H9 (cell line): ENCODE data around the gene HTR2A. TPM values are rescaled to one million over a fixed set of nuclear protein-coding genes. Genes with fewer than 3 reads are reported as not detected.

Source experiments
- DNase-seq: peaks from one replicate; pipeline ENCODE4 v3.0.0-alpha.2; 2017
- H2AFZ ChIP-seq: one replicate; pipeline ENCODE4 v1.6.1; 2013; ENCODE audit warnings: mild to moderate bottlenecking, low read length, control low read depth, moderate library complexity
- H2AK5ac ChIP-seq: 2 replicates; pipeline ENCODE4 v1.6.1; 2013; ENCODE audit warnings: low read length, control low read depth, mixed read lengths; ENCODE audit not compliant: insufficient read length
- H2BK120ac ChIP-seq: one replicate; pipeline ENCODE4 v1.6.1; 2013; ENCODE audit warnings: low read depth, mild to moderate bottlenecking, low read length, control low read depth, inconsistent platforms; ENCODE audit not compliant: poor library complexity, severe bottlenecking
- H2BK12ac ChIP-seq: 2 replicates; pipeline ENCODE4 v1.6.1; 2013; ENCODE audit warnings: low read length, control low read depth, mixed read lengths, low read depth; ENCODE audit not compliant: insufficient read length
- H2BK15ac ChIP-seq: 2 replicates; pipeline ENCODE4 v1.6.1; 2013; ENCODE audit warnings: low read depth, low read length, control low read depth
- H2BK20ac ChIP-seq: one replicate; pipeline ENCODE4 v1.6.1; 2013; ENCODE audit warnings: low read depth, mild to moderate bottlenecking, low read length, control low read depth, inconsistent platforms; ENCODE audit not compliant: poor library complexity, severe bottlenecking
- H2BK5ac ChIP-seq: 2 replicates; pipeline ENCODE4 v1.6.1; 2013; ENCODE audit warnings: low read length, control low read depth, mixed read lengths; ENCODE audit not compliant: insufficient read length
- H3K14ac ChIP-seq: 2 replicates; pipeline ENCODE4 v1.6.1; 2013; ENCODE audit warnings: low read length, control low read depth; ENCODE audit not compliant: insufficient read depth
- H3K18ac ChIP-seq: 2 replicates; pipeline ENCODE4 v1.6.1; 2013; ENCODE audit warnings: low read depth, mild to moderate bottlenecking, mixed read lengths, low read length, control low read depth; ENCODE audit not compliant: insufficient read length
- H3K23ac ChIP-seq: 2 replicates; pipeline ENCODE4 v1.6.1; 2013; ENCODE audit warnings: low read length, control low read depth, mixed read lengths, low read depth; ENCODE audit not compliant: insufficient read length
- H3K23me2 ChIP-seq: 2 replicates; pipeline ENCODE4 v1.6.1; 2013; ENCODE audit warnings: low read depth, mild to moderate bottlenecking, mixed read lengths, low read length, control low read depth; ENCODE audit not compliant: insufficient read length, poor library complexity, severe bottlenecking
- H3K27ac ChIP-seq: 2 replicates; pipeline ENCODE4 v1.5.1; 2013; ENCODE audit warnings: low read length, control low read depth, mixed read lengths, low read depth; ENCODE audit not compliant: insufficient read length
- H3K27me3 ChIP-seq: 2 replicates; pipeline ENCODE4 v1.6.1; 2013; ENCODE audit warnings: low read length, control low read depth, inconsistent platforms; ENCODE audit not compliant: insufficient read depth
- H3K4ac ChIP-seq: 2 replicates; pipeline ENCODE4 v1.6.1; 2013; ENCODE audit warnings: low read depth, mild to moderate bottlenecking, control low read depth, inconsistent platforms, low read length, moderate library complexity
- H3K4me1 ChIP-seq: 2 replicates; pipeline ENCODE4 v1.6.1; 2013; ENCODE audit warnings: low read length, control low read depth, inconsistent platforms; ENCODE audit not compliant: insufficient read depth
- H3K4me2 ChIP-seq: 2 replicates; pipeline ENCODE4 v1.6.1; 2013; ENCODE audit warnings: low read length, control low read depth, mixed read lengths; ENCODE audit not compliant: insufficient read length, insufficient read depth
- H3K56ac ChIP-seq: 2 replicates; pipeline ENCODE4 v1.6.1; 2013; ENCODE audit warnings: low read depth, mild to moderate bottlenecking, mixed read lengths, low read length, control low read depth; ENCODE audit not compliant: insufficient read length
- H3K79me1 ChIP-seq: 2 replicates; pipeline ENCODE4 v1.6.1; 2013; ENCODE audit warnings: low read depth, mild to moderate bottlenecking, moderate library complexity, low read length, control low read depth, inconsistent platforms; ENCODE audit not compliant: insufficient read depth, poor library complexity, severe bottlenecking
- H3K79me2 ChIP-seq: 2 replicates; pipeline ENCODE4 v1.6.1; 2013; ENCODE audit warnings: low read length, control low read depth, inconsistent platforms; ENCODE audit not compliant: insufficient read depth
- H3K9ac ChIP-seq: 2 replicates; pipeline ENCODE4 v1.6.1; 2013; ENCODE audit warnings: low read length, control low read depth, mixed read lengths; ENCODE audit not compliant: insufficient read length; ENCODE audit errors: extremely low read depth
- H3K9me3 ChIP-seq: one replicate; pipeline ENCODE4 v1.6.1; 2013; ENCODE audit warnings: low read depth, low read length, inconsistent platforms; ENCODE audit not compliant: control insufficient read depth
- H3T11ph ChIP-seq: one replicate; pipeline ENCODE4 v1.6.1; 2013; ENCODE audit warnings: mild to moderate bottlenecking, low read length, control low read depth, inconsistent platforms
- H4K20me1 ChIP-seq: one replicate; pipeline ENCODE4 v1.6.1; 2013; ENCODE audit not compliant: control insufficient read depth, insufficient read length, insufficient read depth
- H4K5ac ChIP-seq: 2 replicates; pipeline ENCODE4 v1.6.1; 2013; ENCODE audit warnings: low read depth, mild to moderate bottlenecking, mixed read lengths, low read length, control low read depth; ENCODE audit not compliant: insufficient read length
- H4K8ac ChIP-seq: replicated peaks from 2 replicates; pipeline ENCODE4 v1.6.1; 2013; ENCODE audit warnings: low read length, control low read depth, mixed read lengths, low read depth; ENCODE audit not compliant: insufficient read length
- H4K91ac ChIP-seq: 2 replicates; pipeline ENCODE4 v1.6.1; 2013; ENCODE audit warnings: low read depth, mild to moderate bottlenecking, moderate library complexity, mixed read lengths, low read length, control low read depth; ENCODE audit not compliant: insufficient read length
- H3K27ac Mint-ChIP-seq, 3 experiments: 2 replicates in 2 of 3; 3 replicates in 1 of 3; pipeline ENCODE4 v1.8.0; 2020 to 2021; ENCODE audit warnings: mixed read lengths in 3 of 3, mild to moderate bottlenecking in 1 of 3, moderate library complexity in 1 of 3
- H3K27me3 Mint-ChIP-seq: 2 replicates; pipeline ENCODE4 v1.8.0; 2021; ENCODE audit warnings: low read depth, mild to moderate bottlenecking, moderate library complexity, mixed read lengths
- H3K36me3 Mint-ChIP-seq, 3 experiments: 2 replicates in 2 of 3; 3 replicates in 1 of 3; pipeline ENCODE4 v1.8.0; 2020 to 2021; ENCODE audit warnings: low read depth in 3 of 3, mixed read lengths in 3 of 3; ENCODE audit not compliant: insufficient read depth in 1 of 3
- H3K4me1 Mint-ChIP-seq, 2 experiments: 2 replicates each; pipeline ENCODE4 v1.8.0; 2020; ENCODE audit warnings: mixed read lengths in 2 of 2
- H3K4me3 Mint-ChIP-seq, 2 experiments: 2 replicates in 1 of 2; 3 replicates in 1 of 2; pipeline ENCODE4 v1.8.0; 2020 to 2021; ENCODE audit warnings: mild to moderate bottlenecking in 2 of 2, mixed read lengths in 2 of 2, moderate library complexity in 1 of 2
- H3K9me3 Mint-ChIP-seq, 2 experiments: 2 replicates in 1 of 2; 3 replicates in 1 of 2; pipeline ENCODE4 v1.8.0; 2020; ENCODE audit warnings: mild to moderate bottlenecking in 2 of 2, mixed read lengths in 2 of 2, moderate library complexity in 1 of 2
- WGBS: extraction: QIAGEN DNeasy Blood & Tissue Kit; methylation state at CpG from one replicate; pipeline ENCODE4 v1.1.7; 2013; ENCODE audit warnings: missing lambda C conversion rate, low lambda C conversion rate, mixed read lengths; ENCODE audit not compliant: insufficient read length; ENCODE audit errors: extremely low coverage; 5-methylcytosine and 5-hydroxymethylcytosine counted together
- total RNA-seq: library from RNA; stranded (reverse); gene quantifications from 2 replicates; pipeline ENCODE4 v1.2.1, GENCODE V29; 2021
- TF ChIP-seq, protein P1 (sequence below): fragments of 200-600 bp; sonication (generic); conservative IDR thresholded peaks from 3 replicates; pipeline ENCODE4 v1.8.0; 2021; ENCODE audit warnings: antibody characterized with exemption, mild to moderate bottlenecking

The HTR2A gene
- total RNA-seq, 1 experiment from 2014 or later = not detected

GRCh38 chr13:46884531-46884930, 12.3 kb downstream of the HTR2A start:
- no peak overlapping the region for H3K23ac ChIP-seq
- no peaks in the 10 kb centered on the region for H3K79me2 ChIP-seq
- H2BK12ac ChIP-seq = no peak overlapping the region
- no peak overlapping the region for H3K27ac ChIP-seq
- no peaks in the 10 kb centered on the region for H3K23me2 ChIP-seq
- H2BK120ac ChIP-seq = no peak overlapping the region
- H3K4me3 Mint-ChIP-seq = no peak overlapping the region
- no peaks in the 10 kb centered on the region for H4K20me1 ChIP-seq
- no peaks in the 10 kb centered on the region for H3K4me1 ChIP-seq
- H2BK15ac ChIP-seq = no peak overlapping the region
- H4K8ac ChIP-seq = no peak overlapping the region
- no peak overlapping the region for H3T11ph ChIP-seq
- H3K9me3 Mint-ChIP-seq = no peaks in the 10 kb centered on the region; a peak in 1 of 5 replicates
- H3K14ac ChIP-seq = no peak overlapping the region
- no peak overlapping the region for H2AFZ ChIP-seq
- no peaks in the 10 kb centered on the region for H3K79me1 ChIP-seq
- no peak overlapping the region for H2AK5ac ChIP-seq
- no peak overlapping the region for H3K4ac ChIP-seq
- WGBS = no CpG with 5 or more reads among the region's 3 CpGs
- H2BK20ac ChIP-seq = no peak overlapping the region
- no peak overlapping the region for H3K27ac Mint-ChIP-seq
- H3K4me1 Mint-ChIP-seq = no peaks in the 10 kb centered on the region
- H4K5ac ChIP-seq = no peak overlapping the region
- no peaks in the 10 kb centered on the region for H3K27me3 Mint-ChIP-seq
- H3K4me2 ChIP-seq = no peak overlapping the region
- no peak for DNase-seq
- no peak overlapping the region for H2BK5ac ChIP-seq
- no peaks in the 10 kb centered on the region for H3K9me3 ChIP-seq
- H4K91ac ChIP-seq = no peak overlapping the region
- H3K9ac ChIP-seq = no peak overlapping the region
- no peak overlapping the region for H3K56ac ChIP-seq
- no peak overlapping the region for H3K18ac ChIP-seq
- no peaks in the 10 kb centered on the region for H3K27me3 ChIP-seq
- no peaks in the 10 kb centered on the region for H3K36me3 Mint-ChIP-seq
- TF ChIP-seq, protein P1, sequence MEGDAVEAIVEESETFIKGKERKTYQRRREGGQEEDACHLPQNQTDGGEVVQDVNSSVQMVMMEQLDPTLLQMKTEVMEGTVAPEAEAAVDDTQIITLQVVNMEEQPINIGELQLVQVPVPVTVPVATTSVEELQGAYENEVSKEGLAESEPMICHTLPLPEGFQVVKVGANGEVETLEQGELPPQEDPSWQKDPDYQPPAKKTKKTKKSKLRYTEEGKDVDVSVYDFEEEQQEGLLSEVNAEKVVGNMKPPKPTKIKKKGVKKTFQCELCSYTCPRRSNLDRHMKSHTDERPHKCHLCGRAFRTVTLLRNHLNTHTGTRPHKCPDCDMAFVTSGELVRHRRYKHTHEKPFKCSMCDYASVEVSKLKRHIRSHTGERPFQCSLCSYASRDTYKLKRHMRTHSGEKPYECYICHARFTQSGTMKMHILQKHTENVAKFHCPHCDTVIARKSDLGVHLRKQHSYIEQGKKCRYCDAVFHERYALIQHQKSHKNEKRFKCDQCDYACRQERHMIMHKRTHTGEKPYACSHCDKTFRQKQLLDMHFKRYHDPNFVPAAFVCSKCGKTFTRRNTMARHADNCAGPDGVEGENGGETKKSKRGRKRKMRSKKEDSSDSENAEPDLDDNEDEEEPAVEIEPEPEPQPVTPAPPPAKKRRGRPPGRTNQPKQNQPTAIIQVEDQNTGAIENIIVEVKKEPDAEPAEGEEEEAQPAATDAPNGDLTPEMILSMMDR = no peak
